ENCODE data around the gene EPGN.

EPGN gene

DNA sequence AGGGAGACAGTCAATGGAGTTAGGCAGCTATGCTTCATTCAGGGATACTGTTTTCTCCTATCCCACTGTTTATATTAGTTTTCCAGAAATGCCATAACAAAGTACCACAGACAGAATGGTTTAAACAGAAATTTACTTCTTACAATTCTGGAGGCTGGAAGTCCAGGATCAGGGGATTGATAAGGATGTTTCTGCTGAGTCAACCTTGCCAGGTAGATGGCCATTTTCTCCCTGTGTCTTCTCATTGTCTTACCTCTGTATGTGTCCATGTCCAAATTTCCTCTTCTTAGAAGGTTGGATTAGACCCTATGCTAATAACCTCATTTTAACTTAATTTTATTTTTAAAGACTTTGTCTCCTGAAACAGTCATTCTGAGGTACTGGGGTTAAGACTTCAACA, 20.5 kb upstream of the EPGN start:
- TF ChIP-seq, protein P1, sequence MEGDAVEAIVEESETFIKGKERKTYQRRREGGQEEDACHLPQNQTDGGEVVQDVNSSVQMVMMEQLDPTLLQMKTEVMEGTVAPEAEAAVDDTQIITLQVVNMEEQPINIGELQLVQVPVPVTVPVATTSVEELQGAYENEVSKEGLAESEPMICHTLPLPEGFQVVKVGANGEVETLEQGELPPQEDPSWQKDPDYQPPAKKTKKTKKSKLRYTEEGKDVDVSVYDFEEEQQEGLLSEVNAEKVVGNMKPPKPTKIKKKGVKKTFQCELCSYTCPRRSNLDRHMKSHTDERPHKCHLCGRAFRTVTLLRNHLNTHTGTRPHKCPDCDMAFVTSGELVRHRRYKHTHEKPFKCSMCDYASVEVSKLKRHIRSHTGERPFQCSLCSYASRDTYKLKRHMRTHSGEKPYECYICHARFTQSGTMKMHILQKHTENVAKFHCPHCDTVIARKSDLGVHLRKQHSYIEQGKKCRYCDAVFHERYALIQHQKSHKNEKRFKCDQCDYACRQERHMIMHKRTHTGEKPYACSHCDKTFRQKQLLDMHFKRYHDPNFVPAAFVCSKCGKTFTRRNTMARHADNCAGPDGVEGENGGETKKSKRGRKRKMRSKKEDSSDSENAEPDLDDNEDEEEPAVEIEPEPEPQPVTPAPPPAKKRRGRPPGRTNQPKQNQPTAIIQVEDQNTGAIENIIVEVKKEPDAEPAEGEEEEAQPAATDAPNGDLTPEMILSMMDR (IDR thresholded peaks at IDR 0.05; ENCODE audit: control insufficient read depth, extremely low read depth, insufficient read depth), result no peak
- no peak overlapping the region for H3K4me3 ChIP-seq (ENCODE audit: low read depth, low read length)
- no peak for DNase-seq (ENCODE audit: low read depth)

DNA sequence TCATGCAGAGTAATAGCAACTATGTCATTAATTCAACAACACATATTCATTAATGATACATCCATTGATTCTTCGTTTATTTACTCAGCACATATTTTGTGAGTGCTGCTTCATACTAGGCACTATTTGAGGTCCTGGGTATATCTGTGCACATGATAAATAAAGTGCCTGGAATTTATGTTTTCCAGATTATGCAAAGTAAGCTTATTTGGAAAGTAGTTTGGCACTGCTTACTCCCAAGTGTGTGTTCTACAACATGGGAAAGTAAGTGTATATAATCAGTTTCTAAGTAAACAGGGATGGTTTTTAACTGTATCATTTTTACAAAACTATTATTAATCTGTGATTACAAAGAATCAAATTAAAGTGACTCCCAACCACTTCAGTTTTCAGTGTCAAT, 16.8 kb upstream of the EPGN start:
- H3K4me3 ChIP-seq (ENCODE audit: low read depth, low read length), result no peak overlapping the region
- no peak for DNase-seq (ENCODE audit: low read depth)
- TF ChIP-seq, protein P1 (IDR thresholded peaks at IDR 0.05; ENCODE audit: control insufficient read depth, extremely low read depth, insufficient read depth), result no peak

DNA sequence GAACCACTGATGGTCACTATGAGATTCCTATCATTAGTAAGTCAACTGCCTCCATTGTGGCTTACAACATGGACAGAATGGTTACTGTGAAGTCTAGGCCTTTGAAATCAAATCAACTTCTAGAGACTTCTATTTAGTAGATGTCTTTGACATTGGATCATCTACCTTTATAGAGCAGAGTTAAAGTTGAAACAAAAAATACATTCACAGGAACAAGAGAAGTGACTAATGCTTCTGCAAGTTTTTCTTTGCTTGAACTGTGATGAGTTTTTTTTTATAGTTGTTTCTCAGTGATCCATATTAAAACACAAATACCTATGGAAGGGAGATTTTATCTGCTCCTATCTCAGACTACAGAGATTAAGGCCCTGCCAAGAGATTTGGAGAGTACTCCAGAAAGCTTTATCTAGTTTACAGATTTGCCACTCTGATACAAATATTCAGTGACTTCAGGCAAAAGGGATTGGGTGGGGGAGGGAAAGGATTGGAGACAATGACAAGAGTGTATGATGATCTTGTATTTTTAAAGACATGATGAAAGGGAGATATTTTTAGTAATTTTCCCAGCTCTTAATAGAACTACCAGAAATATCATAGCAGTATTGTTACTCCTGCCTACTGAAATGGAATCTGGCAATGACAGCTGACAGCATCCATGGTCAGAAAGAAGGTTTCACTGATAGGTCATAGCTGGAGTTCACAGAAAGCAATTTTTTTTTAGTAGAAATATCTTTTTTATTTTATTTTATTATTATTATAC, 16.0 kb upstream of the EPGN start:
- TF ChIP-seq, protein P1 (IDR thresholded peaks at IDR 0.05; ENCODE audit: control insufficient read depth, extremely low read depth, insufficient read depth), result no peak
- H3K4me3 ChIP-seq (ENCODE audit: low read depth, low read length), result no peak overlapping the region
- no peak for DNase-seq (ENCODE audit: low read depth)

DNA sequence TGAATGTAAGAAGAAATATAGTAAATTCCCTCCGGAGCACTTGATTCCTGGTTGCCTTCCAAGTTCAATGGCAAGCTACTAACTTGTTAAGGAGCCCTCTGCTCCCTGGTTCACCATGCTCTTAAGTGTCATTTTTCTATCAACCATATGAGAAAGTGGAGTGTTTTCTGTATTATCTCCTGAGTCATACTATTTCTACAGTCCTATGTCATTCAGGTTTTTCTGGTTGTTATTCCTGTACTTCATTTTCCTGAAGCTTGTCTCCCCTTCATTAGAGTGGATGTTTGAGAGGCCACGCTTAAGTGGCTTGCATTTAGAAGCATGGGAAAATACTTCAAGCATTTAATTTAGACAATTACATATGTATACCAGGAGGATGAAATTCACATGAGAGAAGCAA, 14.7 kb upstream of the EPGN start:
- H3K4me3 ChIP-seq (ENCODE audit: low read depth, low read length), result no peak overlapping the region
- TF ChIP-seq, protein P1 (IDR thresholded peaks at IDR 0.05; ENCODE audit: control insufficient read depth, extremely low read depth, insufficient read depth), result no peak
- DNase-seq (ENCODE audit: low read depth), result no peak

DNA sequence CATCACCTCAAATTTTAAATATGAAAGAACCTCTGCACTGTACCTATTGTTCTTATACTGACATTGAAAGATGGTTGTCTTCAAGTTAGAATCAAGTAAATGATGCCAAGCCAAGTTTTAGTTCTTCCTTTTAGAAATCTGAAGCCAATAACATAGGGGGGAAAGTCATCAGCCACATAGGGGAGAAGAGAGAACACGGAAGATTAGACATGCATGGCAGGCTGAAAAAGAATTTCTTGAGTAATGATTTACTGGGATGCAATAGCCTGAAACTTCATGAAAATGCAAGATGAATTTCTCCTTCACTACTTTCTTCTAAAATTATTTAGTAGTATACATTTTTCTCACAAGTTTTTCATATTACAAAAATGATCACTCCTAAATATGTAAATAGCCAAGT, 13.6 kb upstream of the EPGN start:
- DNase-seq (ENCODE audit: low read depth), result no peak
- no peak overlapping the region for H3K4me3 ChIP-seq (ENCODE audit: low read depth, low read length)
- TF ChIP-seq, protein P1 (IDR thresholded peaks at IDR 0.05; ENCODE audit: control insufficient read depth, extremely low read depth, insufficient read depth), result no peak

DNA sequence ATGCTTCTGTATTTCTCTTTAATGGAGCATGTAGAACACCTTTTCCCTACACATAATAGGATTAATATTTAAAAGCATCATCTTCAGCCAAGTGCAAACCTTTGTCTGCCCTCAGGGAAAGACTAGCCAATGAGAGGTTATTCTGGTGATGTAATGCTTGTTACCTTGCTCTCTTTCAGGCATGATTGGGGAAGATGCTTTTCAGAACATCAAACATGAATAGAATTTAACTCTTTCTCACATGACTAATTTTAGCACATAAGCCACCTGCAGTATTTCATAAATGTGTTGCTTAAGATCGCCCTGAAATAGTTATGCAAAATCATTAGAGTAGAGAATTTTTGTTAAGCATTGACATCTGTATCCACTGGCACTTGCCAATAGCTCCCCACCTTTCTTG, 10.7 kb upstream of the EPGN start:
- TF ChIP-seq, protein P1 (IDR thresholded peaks at IDR 0.05; ENCODE audit: control insufficient read depth, extremely low read depth, insufficient read depth), result no peak
- H3K4me3 ChIP-seq (ENCODE audit: low read depth, low read length), result no peak overlapping the region
- DNase-seq (ENCODE audit: low read depth), result no peak

DNA sequence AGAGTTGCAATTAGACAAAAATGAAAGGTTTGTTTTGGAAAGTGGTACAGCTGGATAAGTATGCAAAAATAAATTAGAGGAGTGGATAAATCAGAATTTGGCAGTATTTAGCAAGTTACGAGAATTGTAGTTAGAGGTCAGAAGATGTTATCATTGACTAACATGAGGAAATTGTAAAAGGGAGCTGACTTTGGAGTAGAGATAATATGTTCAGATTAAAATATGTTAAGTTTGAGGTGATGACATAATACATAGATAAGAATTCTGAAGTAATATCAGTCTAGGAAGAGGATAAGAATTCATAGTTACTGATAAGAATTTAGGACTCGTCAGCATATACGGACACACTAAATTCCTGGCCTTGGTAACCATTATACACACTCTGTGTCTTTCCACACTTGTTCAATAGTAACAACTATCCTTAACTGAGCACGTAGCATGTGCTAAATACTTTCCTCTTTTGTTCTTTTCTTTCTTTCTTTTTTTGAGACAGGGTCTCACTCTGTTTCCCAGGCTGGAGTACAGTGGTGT, 4.1 kb upstream of the EPGN start:
- H3K4me3 ChIP-seq (ENCODE audit: low read depth, low read length), result no peak overlapping the region
- TF ChIP-seq, protein P1 (IDR thresholded peaks at IDR 0.05; ENCODE audit: control insufficient read depth, extremely low read depth, insufficient read depth), result no peak
- no peak for DNase-seq (ENCODE audit: low read depth)

Measured in LNCaP clone FGC (cell line).